ENCODE measurements around the gene SPDYE11.
"Not testable (repeated sequence)": the region's sequence is repeated elsewhere in the genome, so short reads cannot be mapped to it uniquely, and the experiment has no call there.

The SPDYE11 gene, protein sequence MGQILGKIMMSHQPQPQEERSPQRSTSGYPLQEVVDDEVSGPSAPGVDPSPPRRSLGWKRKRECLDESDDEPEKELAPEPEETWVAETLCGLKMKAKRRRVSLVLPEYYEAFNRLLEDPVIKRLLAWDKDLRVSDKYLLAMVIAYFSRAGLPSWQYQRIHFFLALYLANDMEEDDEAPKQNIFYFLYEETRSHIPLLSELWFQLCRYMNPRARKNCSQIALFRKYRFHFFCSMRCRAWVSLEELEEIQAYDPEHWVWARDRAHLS

GRCh38 chr7:73057811-73058210, at the start of gene SPDYE11:
TSS of gene SPDYE11 (minus strand) at chr7:73057911. CDS start at chr7:73056111, 1,800 bp downstream.
- DNase-seq: not testable (repeated sequence)

- DNase-seq: not testable (repeated sequence)
Observed at GRCh38 chr7:73085938-73086337, 28.2 kb upstream of the SPDYE11 start, which contains the start of gene SPDYE9. TSS of gene SPDYE9 (minus strand) at chr7:73086038. CDS start at chr7:73084238, 1,800 bp downstream.

GRCh38 chr7:73029666-73030065, 28.0 kb downstream of the SPDYE11 start, which contains the start of gene SPDYE8:
TSS of gene SPDYE8 (minus strand) at chr7:73029766. CDS start at chr7:73027966, 1,800 bp downstream.
- DNase-seq: not testable (repeated sequence)

DNA sequence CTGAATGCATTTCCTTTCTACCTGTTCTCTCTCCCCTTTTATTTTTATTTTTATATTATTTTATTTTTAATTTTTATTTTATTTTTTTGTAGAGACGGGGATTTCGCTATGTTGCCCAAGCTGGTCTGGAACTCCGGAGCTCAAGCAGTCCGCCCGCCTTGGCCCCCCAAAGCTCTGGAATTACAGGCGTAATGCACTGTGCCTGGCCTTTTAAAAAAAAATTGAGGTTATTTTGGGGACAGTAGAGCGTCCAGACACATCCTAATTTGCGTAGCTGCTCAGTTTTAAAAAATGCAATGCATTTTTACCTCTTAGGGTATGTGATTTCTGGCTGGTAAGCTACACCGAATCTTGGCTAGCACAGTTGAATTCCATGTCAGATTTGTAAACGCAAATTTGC, 51.2 kb downstream of the SPDYE11 start:
- DNase-seq: not testable (repeated sequence)

DNA sequence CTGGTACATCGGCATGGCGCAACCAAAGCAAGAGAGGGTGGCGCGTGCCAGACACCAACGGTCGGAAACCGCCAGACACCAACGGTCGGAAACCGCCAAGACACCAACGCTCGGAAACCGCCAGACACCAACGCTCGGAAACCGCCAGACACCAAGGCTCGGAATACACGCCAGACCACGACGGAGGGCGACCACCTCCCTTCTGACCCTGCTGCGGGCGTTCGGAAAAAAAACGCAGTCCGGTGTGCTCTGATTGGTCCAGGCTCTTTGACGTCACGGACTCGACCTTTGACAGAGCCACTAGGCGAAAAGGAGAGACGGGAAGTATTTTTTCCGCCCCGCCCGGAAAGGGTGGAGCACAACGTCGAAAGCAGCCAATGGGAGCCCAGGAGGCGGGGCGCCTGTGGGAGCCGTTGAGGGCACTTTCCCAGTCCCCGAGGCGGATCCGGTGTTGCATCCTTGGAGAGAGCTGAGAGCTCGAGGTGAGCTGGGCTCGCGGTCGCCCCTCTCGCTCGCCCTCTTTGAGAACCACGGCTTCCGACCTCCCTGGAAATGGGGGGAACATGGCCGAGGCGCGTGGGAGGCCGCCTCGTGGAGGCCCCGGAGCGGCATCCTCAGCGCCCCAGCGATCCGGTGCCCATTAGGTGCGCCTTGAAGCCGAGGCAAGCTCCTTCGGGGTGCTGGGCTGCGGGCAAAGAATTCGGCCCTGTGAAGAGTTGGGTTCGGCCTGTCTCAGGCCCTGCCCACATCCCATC, 51.8 kb downstream of the SPDYE11 start:
- not testable (repeated sequence) for DNase-seq

DNA sequence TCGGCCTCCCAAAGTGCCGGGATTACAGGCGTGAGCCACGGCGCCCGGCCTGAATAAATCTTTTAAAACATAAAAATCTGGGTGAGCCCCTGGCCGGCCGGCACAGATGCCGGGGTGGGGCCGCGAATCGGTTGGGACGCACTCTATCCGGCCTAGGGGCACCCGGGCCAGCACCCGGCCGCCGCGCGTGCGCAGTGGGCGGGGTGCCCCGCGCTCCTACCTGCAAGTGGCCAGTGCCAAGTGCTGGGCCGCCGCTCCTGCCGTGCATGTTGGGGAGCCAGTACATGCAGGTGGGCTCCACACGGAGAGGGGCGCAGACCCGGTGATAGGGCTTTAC, 52.4 kb downstream of the SPDYE11 start:
- not testable (repeated sequence) for DNase-seq

DNA sequence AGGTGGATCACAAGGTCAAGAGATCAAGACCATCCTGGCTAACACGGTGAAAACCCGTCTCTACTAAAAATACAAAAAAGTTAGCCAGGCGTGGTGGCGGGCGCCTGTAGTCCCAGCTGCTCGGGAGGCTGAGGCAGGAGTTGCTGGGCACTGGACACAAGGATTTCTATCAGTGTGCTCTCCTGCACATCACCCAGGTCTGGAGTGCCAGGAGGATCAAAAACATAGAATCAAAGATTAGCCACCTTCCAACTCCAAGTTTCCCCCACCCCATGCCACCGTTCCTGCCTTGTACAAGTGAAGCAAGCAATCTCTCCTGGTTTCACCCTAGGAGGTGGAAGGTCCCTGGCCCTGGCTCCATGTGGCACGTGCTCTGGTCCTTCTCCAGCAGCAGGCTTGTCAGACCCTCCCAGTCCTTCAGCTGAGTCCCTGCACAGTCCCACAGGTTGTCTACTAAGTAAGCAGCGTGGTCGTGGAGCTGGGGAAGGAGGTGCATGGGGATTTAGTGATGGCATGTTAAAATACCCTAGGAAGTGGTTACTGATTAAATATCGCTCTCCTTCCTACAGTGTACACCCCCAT, 59.7 kb downstream of the SPDYE11 start:
- DNase-seq: not testable (repeated sequence)
